WTC11 (cell line): Measurements from ENCODE around the gene SRM. TPM values are rescaled to one million over a fixed set of nuclear protein-coding genes. Genes with fewer than 3 reads are reported as not detected.
A peak's percentile ranks its signal among the peaks of the same experiment; 100 is the strongest.

ENCODE experiments used
- ATAC-seq: fragments of 200-7000 bp; cut with Tn5 transposase; 2 replicates; pipeline ENCODE4 v1.10.0; 2021; ENCODE audit warnings: mild to moderate bottlenecking, moderate library complexity
- CTCF ChIA-PET: fragments of 300-600 bp; sonication (Branson Sonifier 250); formaldehyde crosslinking; loops from one replicate; lab custom pipeline; 2021; ENCODE audit warnings: antibody characterized with exemption; lab: Charles Lee
- POLR2A ChIA-PET: fragments of 350-600 bp; sonication (Branson Sonifier 250); formaldehyde crosslinking; loops from one replicate; lab custom pipeline; 2021; ENCODE audit warnings: antibody characterized with exemption; lab: Charles Lee
- DNase-seq: peaks from one replicate; pipeline ENCODE4 v3.0.0; 2021; ENCODE audit warnings: low spot score
- H3K27ac Mint-ChIP-seq: 2 replicates; pipeline ENCODE4 v1.8.0; 2021; ENCODE audit warnings: mixed read lengths
- H3K27me3 Mint-ChIP-seq: 2 replicates; pipeline ENCODE4 v1.8.0; 2021; ENCODE audit warnings: low read depth, mild to moderate bottlenecking, moderate library complexity, mixed read lengths
- H3K36me3 Mint-ChIP-seq: 2 replicates; pipeline ENCODE4 v1.8.0; 2021; ENCODE audit warnings: mixed read lengths
- H3K4me1 Mint-ChIP-seq: 2 replicates; pipeline ENCODE4 v1.8.0; 2022; ENCODE audit warnings: mixed read lengths
- H3K4me3 Mint-ChIP-seq: 2 replicates; pipeline ENCODE4 v1.8.0; 2021; ENCODE audit warnings: mild to moderate bottlenecking, moderate library complexity, mixed read lengths
- H3K9me3 Mint-ChIP-seq: 2 replicates; pipeline ENCODE4 v1.8.0; 2021; ENCODE audit warnings: mixed read lengths
- CREB1 ChIP-seq: sonication (generic); formaldehyde crosslinking; IDR thresholded peaks from 2 replicates; pipeline ENCODE4 v1.8.0; 2023; ENCODE audit warnings: mild to moderate bottlenecking, missing genetic modification reagents
- E2F1 ChIP-seq: sonication (generic); formaldehyde crosslinking; IDR thresholded peaks from 2 replicates; pipeline ENCODE4 v1.8.0; 2022; ENCODE audit warnings: mild to moderate bottlenecking, missing genetic modification reagents
- E2F5 ChIP-seq: sonication (generic); formaldehyde crosslinking; IDR thresholded peaks from 2 replicates; pipeline ENCODE4 v1.8.1; 2022; ENCODE audit warnings: mild to moderate bottlenecking, moderate library complexity, missing genetic modification reagents
- ERG ChIP-seq: fragments of 250-450 bp; sonication (Bioruptor Pico); IDR thresholded peaks from 2 replicates; pipeline ENCODE4 v1.8.0; 2021; ENCODE audit warnings: mild to moderate bottlenecking
- FOXP1 ChIP-seq: sonication (generic); formaldehyde crosslinking; IDR thresholded peaks from 2 replicates; pipeline ENCODE4 v1.8.0; 2022; ENCODE audit warnings: missing genetic modification reagents, mild to moderate bottlenecking, moderate library complexity, borderline replicate concordance
- HMGXB4 ChIP-seq: sonication (generic); formaldehyde crosslinking; IDR thresholded peaks from 2 replicates; pipeline ENCODE4 v1.8.1; 2023; ENCODE audit warnings: mild to moderate bottlenecking, moderate library complexity, missing genetic modification reagents
- KAT7 ChIP-seq: sonication (generic); formaldehyde crosslinking; IDR thresholded peaks from 2 replicates; pipeline ENCODE4 v1.8.1; 2023; ENCODE audit warnings: missing genetic modification reagents, mild to moderate bottlenecking, borderline replicate concordance
- MXD4 ChIP-seq: fragments of 250-450 bp; sonication (Bioruptor Pico); IDR thresholded peaks from 2 replicates; pipeline ENCODE4 v1.8.0; 2021; ENCODE audit warnings: mild to moderate bottlenecking, moderate library complexity, borderline replicate concordance
- NFE2L1 ChIP-seq: sonication (generic); formaldehyde crosslinking; IDR thresholded peaks from 2 replicates; pipeline ENCODE4 v1.8.1; 2023; ENCODE audit warnings: missing genetic modification reagents
- NR2C2 ChIP-seq: sonication (generic); formaldehyde crosslinking; IDR thresholded peaks from 2 replicates; pipeline ENCODE4 v1.8.0; 2022; ENCODE audit warnings: mild to moderate bottlenecking, missing genetic modification reagents
- PREB ChIP-seq: sonication (generic); formaldehyde crosslinking; IDR thresholded peaks from 2 replicates; pipeline ENCODE4 v1.8.1; 2022; ENCODE audit warnings: mild to moderate bottlenecking, missing genetic modification reagents, moderate library complexity, borderline replicate concordance
- TP53 ChIP-seq: sonication (generic); formaldehyde crosslinking; IDR thresholded peaks from 2 replicates; pipeline ENCODE4 v1.8.1; 2023; ENCODE audit warnings: mild to moderate bottlenecking, missing genetic modification reagents
- ZMAT4 ChIP-seq: fragments of 250-450 bp; sonication (Bioruptor Pico); IDR thresholded peaks from 2 replicates; pipeline ENCODE4 v1.9.0; 2021; ENCODE audit warnings: mild to moderate bottlenecking
- ZNF281 ChIP-seq: sonication (generic); formaldehyde crosslinking; IDR thresholded peaks from 2 replicates; pipeline ENCODE4 v1.8.0; 2023; ENCODE audit warnings: mild to moderate bottlenecking, missing genetic modification reagents
- ZNF671 ChIP-seq: fragments of 250-450 bp; sonication (Bioruptor Pico); IDR thresholded peaks from 2 replicates; pipeline ENCODE4 v1.8.0; 2021; ENCODE audit warnings: mild to moderate bottlenecking
- total RNA-seq: library from RNA; stranded (reverse); gene quantifications from 3 replicates; pipeline ENCODE4 v1.2.3, GENCODE V29; 2021

The SRM gene
- total RNA-seq, 1 experiment from 2014 or later = 200 TPM

GRCh38 chr1:11045428-11046269 is 14.2 kb downstream of the SRM start (continued):
- no peak for TF ChIP-seq ZNF281 (CRISPR knock-in tag)

GRCh38 chr1:11044849-11045427 is 14.9 kb downstream of the SRM start:
- Mint-ChIP-seq H3K4me1 (peaks cover 6% of the 10 kb centered on the region), H3K27me3 (no peaks in the 10 kb centered on the region), H3K9me3 (no peaks in the 10 kb centered on the region), H3K27ac (no peak overlapping the region), H3K36me3 (no peaks in the 10 kb centered on the region), H3K4me3 (peak overlapping the region; percentile 57; the same call in 1 of the 2 replicates)
- CTCF ChIA-PET = interaction anchor here (1.0 to 3.6 kb wide), 6 partner anchors 7 to 28 kb away, joined by 3 to 49 read pairs (median 7); partner anchors contain the start of gene SRM
- TF ChIP-seq NFE2L1 (CRISPR knock-in tag) (no peak), PREB (no peak), ERG (no peak), HMGXB4 (no peak), MXD4 (CRISPR knock-in tag) (no peak), NR2C2 (CRISPR knock-in tag) (no peak), FOXP1 (CRISPR knock-in tag) (no peak), KAT7 (no peak), ZNF671 (CRISPR knock-in tag) (no peak), E2F1 (no peak), CREB1 (CRISPR knock-in tag) (no peak), ZMAT4 (no peak), E2F5 (no peak), TP53 (CRISPR knock-in tag) (no peak)
- ATAC-seq (no peak), DNase-seq (no peak)
- POLR2A ChIA-PET = interaction anchor here (0.5 kb wide), 1 partner anchor 77 kb away, joined by 6 read pairs; no protein-coding TSS in a partner anchor
